GM18499 (cell line): Measurements from ENCODE around the gene ESR2.
"Not testable (repeated sequence)": the region's sequence is repeated elsewhere in the genome, so short reads cannot be mapped to it uniquely, and the experiment has no call there.

Source experiments
- ATAC-seq: cut with Tn5 transposase; IDR thresholded peaks from one replicate; pipeline ENCODE4 v1.9.1; 2021; ENCODE audit warnings: moderate number of reproducible peaks; ENCODE audit not compliant: insufficient read depth, unreplicated experiment

Gene ESR2

DNA sequence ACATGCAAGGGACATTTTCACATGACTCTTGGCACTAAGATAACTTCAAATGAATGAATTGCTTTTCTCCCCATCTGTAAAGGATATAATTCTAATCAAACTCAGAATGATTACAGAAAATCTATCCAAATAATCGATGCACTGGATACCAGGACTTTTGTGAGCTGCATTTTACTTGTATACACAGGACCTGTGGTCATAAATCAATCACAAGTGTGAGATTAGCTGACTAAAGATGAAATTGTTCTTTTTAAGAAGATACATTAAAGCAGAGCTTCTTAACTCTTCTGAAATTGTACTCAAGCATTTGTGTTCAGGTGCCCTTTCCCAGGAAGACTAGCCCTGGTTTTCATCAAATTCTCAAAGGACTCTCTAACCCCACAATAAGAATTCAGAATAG lies 66.3 kb downstream of the ESR2 start:
- no peak for ATAC-seq

DNA sequence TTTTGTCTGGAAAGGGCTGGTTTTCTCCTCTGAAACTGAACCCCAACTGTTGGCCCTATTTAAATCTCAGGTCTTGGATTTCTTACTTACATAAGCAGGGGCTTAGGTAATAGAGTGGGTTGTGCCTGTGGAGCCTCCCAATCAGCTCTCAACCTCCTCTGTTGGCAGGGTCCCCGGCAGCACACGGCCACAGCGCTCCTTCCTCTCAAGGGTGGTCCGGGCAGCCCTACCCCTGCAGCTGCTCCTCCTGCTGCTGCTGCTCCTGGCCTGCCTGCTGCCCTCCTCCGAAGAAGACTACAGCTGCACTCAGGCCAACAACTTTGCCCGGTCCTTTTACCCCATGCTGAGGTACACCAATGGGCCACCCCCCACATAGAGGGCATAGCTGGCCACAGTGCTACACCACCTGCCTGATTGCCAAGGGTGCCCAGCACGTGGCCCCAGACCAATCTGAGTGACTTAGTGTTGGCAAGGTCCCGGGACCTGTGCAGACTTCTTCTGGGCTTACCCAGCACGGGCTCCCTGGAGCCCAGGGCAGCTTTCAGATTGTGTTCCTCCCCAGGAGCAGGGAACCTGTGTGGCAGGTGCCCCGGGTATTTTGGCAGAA lies 68.9 kb downstream of the ESR2 start:
- no peak for ATAC-seq

DNA sequence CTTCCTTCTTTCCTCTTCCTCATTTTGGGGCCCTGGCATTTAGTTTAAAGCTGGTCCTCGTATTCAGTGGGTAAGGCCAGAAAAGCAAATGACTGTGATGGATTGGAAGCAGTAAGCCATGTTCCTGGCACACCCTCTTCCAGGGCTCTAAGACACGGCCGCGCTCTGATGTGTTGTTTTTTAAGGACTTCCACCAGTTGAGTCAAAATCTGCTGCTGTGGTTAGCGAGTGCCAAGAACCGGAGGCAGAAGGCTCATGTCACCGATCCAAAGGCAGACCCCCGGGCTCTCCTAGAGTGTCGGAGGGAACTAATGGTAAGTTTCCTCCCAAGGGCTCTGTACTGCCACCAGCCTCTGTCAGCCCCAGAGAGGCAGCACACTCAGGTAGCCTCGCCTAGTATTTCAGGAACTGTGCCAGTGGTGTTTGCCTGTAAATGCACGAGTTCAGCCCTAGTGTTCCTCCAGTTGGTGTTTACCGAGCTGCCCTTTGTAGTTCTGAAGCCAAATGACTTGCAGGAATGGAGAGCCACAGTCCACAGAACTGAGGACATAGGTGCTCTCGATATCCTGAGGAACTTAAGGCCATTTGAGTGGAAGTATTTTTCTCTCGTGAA lies 72.7 kb downstream of the ESR2 start:
- no peak for ATAC-seq

DNA sequence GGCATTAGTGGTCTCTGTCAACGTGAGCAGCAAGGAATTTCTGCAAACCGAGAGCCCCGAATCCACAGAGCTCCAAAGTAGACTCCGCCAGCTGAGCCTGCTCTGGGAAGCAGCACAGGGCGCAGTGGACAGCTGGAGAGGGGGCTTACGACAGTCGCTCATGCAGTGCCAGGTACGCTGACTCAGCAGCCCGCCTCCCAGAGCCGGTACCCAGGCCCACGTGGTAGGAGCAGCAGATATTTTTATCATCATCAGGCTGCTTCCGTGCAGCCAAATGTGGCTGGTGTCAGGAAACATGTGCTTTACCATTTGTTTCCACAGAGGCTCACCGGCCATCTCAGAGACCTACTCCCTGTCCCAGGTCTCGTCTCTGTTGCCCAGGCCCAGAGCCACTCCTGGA lies 73.7 kb downstream of the ESR2 start:
- no peak for ATAC-seq

DNA sequence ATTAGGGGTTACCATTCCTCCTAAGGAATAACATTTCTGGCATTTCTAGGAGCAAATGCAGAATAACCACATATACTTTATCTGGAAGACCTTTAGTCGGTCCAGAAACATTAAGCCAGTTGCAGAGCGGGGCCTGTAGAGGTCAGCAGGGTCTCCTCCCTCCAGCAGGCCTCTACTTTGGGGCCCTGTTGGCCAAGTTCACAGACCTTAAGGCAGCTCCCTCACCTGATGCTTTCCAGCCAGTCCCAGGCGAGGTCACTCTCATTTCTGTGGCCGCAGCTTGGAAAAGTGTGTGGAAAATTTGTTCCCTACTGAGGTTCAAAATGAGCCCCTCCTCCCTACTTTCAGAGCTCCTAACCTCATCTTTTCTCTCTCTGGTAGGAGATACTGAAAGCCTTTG lies 74.1 kb downstream of the ESR2 start:
- ATAC-seq = no peak

DNA sequence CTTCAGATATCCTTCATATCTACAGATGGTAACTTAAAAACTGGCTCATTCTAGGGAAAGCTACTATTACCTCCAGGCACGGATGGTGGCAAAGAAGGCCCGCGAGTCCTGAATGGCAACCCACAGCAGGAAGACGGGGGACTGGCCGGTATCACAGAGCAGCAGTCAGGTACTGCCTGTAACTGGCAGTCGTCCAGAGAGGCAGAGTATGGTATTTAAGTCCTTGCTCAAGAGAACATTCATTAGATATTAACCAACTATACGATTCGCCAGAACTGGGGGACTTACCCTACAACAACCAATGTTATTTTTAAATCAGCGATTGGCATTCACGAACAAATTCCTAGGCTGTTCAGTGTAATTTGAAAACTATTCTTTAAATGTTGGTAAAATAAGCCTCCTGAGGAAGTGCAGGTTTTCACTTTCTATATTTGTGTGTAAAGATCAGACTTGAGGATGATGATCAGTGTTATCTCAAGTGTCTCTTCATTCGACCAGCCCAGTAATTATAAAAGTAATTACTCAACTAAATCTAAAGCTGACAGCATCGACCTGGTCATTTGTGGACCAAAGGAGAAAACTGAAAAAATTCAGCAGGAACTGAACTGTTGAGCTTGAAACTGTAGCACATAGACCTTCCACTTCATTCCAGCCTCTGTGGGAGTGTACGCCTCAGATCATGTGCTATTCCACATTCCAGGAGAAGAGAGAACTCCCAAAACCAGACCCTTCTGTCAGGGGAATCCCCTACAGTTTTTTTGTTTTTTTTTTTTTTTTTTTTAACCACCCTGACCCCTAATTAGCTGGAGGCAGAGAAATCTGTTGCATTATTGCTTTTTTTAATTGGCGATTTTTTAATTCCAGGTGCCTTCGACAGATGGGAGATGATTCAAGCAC lies 75.6 kb downstream of the ESR2 start:
- ATAC-seq = no peak

DNA sequence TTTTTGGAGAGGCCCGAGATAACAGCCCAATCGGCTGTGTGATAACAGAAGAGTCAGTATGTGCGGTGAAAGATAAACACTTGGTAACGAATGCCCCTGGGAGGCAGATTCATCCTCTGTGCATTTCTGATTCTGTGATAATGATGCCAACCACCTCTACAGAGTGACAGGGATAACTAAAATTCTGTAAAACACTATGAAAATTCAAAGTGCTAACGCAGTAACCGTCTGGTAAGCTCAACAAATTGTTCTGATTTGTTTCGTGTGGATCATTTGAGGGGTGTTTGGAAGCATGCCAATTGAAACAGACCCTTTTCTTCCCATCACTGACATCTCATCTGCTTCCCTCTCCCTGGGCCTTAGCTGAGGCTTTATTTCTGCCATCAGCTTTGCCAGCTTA lies 76.3 kb downstream of the ESR2 start:
- no peak for ATAC-seq

DNA sequence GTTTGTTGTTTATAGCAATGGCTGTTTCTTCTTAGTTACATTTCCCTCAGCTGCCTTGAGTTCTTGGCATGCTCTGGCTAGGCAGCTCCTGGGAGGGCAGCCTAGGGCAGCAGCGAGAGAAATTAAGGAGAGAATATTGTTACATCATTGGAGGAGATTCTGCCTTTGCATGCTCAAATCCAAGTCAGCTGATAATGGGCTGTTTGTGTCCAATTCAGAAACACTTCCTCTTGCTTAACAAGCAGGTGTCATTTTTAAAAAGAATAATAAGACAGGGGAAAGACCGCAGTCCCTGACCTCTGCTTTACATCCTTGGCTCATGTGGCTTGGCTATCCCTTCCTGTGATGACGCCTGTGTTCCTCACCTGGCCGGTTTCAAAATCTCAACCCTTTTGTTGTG lies 76.9 kb downstream of the ESR2 start:
- no peak for ATAC-seq

DNA sequence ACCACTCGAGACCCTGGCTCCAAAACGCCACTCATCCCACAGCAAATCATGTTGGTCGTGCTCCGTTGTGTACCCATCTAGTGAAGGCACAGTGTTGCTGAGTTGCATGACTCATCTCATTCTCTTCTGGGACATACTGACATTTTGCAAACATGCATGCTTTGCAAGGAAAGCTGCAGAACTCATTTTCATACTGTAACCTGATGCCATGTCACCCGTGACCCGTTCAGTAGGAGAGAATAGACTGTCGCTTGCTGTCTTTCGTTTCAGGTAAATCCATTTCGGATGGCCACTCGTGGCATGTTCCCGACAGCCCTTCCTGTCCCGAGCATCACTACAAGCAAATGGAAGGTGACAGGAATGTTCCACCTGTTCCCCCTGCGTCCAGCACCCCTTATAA lies 78.2 kb downstream of the ESR2 start:
- no peak for ATAC-seq

DNA sequence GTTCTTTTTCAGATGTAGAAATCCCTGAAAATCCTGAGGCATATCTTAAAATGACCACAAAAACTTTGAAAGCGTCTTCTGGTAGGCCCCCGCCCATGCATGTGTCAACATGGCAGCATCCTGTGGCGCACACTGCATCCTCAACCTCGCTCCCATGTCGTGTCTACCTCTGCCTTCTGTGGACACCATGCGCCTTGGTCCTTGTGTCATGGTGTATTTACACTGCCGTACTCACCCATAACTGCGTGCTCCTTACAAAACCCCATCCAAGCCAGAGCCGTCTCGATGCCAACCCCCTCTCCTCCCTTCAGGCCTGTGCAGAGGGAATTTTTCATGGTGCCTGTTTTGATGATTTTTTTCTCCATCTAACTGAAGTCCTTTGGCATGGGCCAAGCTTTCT lies 78.9 kb downstream of the ESR2 start:
- no peak for ATAC-seq

DNA sequence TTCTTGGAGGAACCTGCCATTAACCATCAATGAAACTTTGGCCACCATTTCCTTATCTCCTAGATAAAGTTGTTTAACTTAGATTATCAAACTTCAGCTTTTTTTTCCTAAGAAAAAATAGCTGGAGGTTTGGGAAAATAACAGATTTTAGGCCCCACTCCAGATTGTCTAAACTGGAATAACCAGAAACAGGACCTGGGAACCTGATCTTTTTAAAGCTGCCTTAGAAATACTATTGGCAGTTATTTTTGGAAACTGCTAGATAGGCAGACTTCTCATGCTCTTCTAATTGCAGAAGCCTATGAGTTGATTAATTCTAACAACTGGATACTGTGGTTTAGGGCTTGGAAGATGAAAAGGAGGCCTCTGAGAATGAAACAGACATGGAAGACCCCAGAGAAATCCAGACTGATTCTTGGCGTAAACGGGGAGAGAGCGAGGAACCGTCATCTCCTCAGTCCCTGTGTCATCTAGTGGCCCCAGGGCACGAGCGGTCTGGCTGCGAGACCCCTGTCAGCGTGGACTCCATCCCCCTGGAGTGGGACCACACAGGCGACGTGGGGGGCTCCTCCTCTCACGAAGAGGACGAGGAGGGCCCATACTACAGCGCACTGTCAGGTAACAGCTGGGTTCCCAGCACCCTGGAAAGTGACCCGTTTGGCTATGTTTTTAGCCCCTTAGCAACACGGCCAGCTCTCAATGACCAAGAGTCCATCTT lies 80.2 kb downstream of the ESR2 start:
- no peak for ATAC-seq

DNA sequence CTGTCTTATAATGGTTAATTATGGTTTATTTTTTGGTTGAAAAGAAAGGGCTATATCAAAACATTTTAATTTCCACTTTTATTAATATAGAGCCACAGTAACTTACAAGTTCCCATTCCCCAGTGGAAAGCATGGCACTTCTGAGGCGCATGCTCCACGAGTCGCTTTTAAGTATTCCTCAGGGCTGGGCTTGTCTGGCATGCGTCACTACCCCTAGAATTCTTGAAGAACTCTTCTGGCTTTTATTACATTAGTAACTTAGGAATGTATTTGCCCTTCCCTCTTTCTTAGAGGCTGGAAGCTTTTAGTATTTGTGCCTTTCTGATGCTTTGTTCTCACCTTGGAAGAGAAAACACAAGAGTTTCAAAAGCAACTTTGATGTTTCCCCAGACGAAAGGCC lies 81.1 kb downstream of the ESR2 start:
- ATAC-seq = no peak

DNA sequence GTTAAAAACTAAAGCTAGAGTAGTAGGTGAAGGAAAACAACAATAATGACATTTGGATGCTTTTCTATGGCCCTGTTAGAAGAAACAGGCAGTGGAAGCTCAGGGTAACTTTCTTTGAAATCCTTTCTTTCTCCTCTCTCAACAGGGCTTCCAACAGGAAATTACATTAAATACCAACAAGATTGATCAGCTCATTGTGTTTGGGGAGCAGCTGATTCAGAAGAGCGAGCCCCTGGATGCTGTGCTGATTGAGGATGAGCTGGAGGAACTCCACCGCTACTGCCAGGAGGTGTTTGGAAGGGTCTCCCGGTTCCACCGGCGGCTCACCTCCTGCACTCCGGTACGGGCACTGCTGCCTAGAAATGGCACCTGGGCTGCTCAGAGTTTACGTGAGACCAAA lies 81.5 kb downstream of the ESR2 start:
- ATAC-seq = no peak

DNA sequence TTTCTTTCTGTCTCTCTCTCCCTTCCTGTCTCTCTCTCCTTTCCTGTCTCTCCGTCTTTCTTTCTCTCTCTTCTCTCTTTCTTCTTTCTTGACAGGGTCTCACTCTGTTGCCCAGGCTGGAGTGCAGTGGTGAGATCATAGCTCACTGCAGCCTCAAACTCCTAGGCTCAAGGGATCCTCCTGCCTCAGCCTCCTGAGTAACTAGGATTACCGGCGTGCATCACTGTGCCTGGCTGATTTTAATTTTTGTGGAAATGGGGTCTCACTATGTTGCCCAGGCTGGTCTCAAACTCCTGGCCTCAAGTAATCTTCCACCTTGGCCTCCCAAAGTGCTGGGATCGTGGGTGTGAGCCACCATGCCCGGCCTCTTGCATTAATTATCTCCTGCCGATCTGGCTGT lies 83.3 kb downstream of the ESR2 start:
- not testable (repeated sequence) for ATAC-seq

DNA sequence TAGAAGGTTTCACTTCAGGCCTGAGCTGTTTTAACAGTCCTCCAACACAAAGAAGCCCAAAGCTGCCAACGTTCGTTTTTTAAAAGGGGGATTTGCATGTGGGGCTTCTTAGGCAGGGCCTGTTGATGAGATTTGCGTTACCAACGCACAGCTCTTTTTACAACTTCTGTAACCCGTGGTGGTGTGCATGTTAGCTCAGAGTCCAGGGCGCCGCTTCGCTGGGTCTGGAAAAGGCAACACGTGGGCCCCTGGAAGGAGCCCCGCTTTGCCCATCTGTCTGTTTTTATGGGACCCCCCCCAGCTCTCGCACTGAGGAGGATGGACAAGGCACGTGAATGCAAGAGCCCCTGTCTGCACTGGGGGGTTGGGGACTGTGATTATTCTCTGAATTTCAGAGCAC lies 84.0 kb downstream of the ESR2 start:
- ATAC-seq = no peak

DNA sequence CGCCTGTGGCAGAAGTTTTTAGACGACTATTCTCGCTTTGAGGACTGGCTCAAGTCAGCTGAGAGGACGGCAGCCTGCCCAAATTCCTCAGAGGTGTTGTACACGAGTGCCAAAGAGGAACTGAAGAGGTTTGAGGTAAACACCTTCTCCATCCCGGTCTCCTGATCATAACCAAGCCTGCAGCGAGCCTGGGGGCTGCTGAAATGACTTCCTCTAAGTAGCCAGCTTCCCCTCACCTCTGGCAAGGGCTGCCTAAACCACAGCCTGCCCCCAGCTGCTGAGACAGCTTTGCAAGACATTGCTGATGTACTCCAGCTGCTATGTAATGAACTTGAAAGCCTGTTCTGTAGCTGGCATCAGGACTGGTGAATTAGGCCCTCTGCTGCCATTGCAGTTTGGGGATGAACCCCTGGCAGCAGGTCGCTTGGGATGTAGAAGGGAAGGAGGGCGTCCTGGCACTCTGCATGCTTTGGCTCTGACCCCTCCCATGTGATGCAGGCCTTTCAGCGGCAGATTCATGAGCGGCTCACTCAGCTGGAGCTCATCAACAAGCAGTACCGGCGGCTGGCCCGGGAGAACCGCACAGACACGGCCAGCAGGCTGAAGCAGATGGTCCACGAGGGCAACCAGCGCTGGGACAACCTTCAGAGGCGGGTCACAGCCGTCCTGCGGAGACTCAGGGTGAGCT lies 84.6 kb downstream of the ESR2 start:
- ATAC-seq = peak; percentile 62

DNA sequence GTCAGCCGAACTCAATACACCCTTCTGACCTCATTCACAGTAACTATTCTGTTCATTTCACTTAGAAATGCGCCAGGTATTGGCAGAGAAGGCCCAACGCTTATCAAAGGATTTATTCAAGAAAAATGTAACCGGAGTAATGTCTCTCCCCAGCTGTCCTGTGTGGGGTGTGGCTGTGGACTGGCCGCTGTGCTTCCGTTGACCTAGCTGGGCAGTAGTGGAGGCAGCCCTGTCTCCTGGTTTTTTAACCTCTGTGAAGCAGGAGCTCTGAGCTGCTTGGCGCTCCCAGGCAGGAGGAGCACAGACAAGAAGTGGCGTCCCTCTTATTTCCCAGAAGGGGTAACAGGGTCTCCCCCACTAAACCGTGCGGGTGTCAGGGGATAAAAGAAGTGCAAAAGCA lies 85.2 kb downstream of the ESR2 start:
- ATAC-seq = no peak

DNA sequence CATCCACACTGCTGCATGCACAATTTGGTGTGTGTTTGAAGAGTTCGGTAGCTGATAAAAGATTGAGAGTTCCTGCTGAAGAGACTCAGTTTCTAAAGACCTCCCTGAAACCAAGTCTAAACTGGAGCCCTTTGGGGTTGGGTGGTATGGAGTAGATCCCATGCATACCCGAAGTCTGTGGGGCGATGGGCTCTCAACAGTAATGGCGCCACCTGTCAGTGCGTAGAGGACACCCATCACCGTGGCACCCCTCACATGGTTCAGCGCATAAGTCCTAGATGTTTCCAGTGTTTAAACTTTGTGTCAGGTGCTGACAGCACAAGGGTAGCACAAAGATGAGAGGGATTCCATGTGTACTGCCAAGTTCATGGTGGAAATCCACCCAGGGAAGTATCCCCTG lies 85.9 kb downstream of the ESR2 start:
- no peak for ATAC-seq

DNA sequence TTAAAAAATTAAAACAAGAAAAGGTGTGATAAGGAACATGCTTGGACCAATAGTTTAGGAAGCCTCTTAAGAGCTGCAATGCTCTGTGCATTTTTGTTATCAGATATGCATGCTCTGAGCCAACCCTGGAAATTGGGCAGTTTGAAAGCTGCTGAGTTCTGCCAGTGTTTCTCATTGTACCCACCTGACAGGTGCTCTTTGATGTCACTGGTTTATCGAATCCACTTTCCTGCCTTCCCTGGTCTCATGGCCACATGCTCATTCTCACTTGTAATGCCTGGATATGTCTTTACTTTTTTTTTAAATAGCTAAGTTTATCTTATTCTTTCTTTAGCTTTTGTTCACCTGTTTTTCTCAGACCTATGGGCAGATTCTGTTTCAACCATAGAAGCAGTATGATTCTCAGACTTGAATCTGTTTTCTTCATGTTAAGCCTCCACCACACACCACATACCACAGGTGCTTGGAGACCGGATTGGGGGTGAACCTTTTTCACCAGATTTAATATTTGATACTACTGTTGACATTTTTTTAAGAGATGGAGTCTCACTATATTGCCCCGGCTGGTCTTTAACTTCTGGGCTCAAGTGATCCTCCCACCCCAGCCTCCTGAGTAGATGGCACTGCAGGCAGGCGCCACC lies 90.7 kb downstream of the ESR2 start:
- no peak for ATAC-seq

DNA sequence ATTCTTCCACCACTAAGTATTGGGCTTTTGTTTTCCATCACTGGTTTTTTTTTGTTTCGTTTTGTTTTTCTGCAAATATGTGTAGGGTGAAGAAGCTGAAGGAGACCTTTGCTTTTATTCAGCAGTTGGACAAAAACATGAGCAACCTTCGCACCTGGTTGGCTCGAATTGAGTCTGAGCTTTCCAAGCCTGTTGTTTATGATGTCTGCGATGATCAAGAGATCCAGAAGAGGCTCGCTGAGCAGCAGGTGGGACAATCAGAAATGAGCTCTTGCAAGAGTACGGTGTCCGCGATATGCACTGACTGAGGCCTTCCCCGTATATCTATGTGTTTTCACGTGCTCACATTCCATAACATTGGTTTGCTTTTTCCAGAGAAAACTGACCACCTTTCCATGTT lies 91.5 kb downstream of the ESR2 start:
- ATAC-seq = no peak
